ENCODE data around the gene AKAP8. TPM values are rescaled to one million over a fixed set of nuclear protein-coding genes. Genes with fewer than 3 reads are reported as not detected.

AKAP8 gene
- polyA plus RNA-seq, 5 donors, result 25.3 to 32.5 (median 29.4) TPM

Other genes with a start within 250 kb of the AKAP8 start
- 100 to 1,000 TPM in 2 of 5 donors, 10 to 100 TPM in 3; 70.8 to 127 (median 92.1) TPM for gene NOTCH3, start 178.8 kb downstream of the AKAP8 start, polyA plus RNA-seq (ENCODE audit: insufficient read depth in 1 of 5, insufficient read length in 5 of 5, low replicate concordance in 1 of 5)
- 1 to 10 TPM; 2.0 to 3.8 (median 3.0) TPM for gene EPHX3, start 147.3 kb downstream of the AKAP8 start, polyA plus RNA-seq (ENCODE audit: insufficient read depth in 1 of 5, insufficient read length in 5 of 5, low replicate concordance in 1 of 5)
- 10 to 100 TPM; 39.1 to 58.0 (median 45.6) TPM for gene BRD4, start 47.2 kb downstream of the AKAP8 start, polyA plus RNA-seq (ENCODE audit: insufficient read depth in 1 of 5, insufficient read length in 5 of 5, low replicate concordance in 1 of 5)
- 100 to 1,000 TPM in 4 of 5 donors, 10 to 100 TPM in 1; 92.9 to 130 (median 112) TPM for gene AKAP8L, start 39.2 kb upstream of the AKAP8 start, polyA plus RNA-seq (ENCODE audit: insufficient read depth in 1 of 5, insufficient read length in 5 of 5, low replicate concordance in 1 of 5)
- gene WIZ, start 70.2 kb upstream of the AKAP8 start, polyA plus RNA-seq (ENCODE audit: insufficient read depth in 1 of 5, insufficient read length in 5 of 5, low replicate concordance in 1 of 5), result 10 to 100 TPM; 19.4 to 41.7 (median 26.4) TPM
- 1 to 10 TPM; 1.9 to 3.6 (median 3.3) TPM for gene RASAL3, start 84.8 kb upstream of the AKAP8 start, polyA plus RNA-seq (ENCODE audit: insufficient read depth in 1 of 5, insufficient read length in 5 of 5, low replicate concordance in 1 of 5)
- under 1 TPM in 1 of 5 donors, not detected in 4; 0.10 TPM for gene PGLYRP2, start 99.7 kb upstream of the AKAP8 start, polyA plus RNA-seq (ENCODE audit: insufficient read depth in 1 of 5, insufficient read length in 5 of 5, low replicate concordance in 1 of 5)
- not detected for gene CYP4F22, start 128.7 kb upstream of the AKAP8 start, polyA plus RNA-seq (ENCODE audit: insufficient read depth in 1 of 5, insufficient read length in 5 of 5, low replicate concordance in 1 of 5)
- under 1 TPM in 2 of 5 donors, not detected in 3; 0.04 to 0.09 TPM for gene CYP4F8, start 235.4 kb upstream of the AKAP8 start, polyA plus RNA-seq (ENCODE audit: insufficient read depth in 1 of 5, insufficient read length in 5 of 5, low replicate concordance in 1 of 5)